Skin epidermis (tissue), 12 donors: Measurements from ENCODE around the gene PSMA7.

Experiments used
- H3K27ac ChIP-seq, 21 experiments: fragments of 200-600 bp; sonication (generic) in 11 of 21; one replicate each; pipeline ENCODE4 v1.5.0; 2020; ENCODE audit warnings: mild to moderate bottlenecking in 3 of 21, inconsistent platforms in 2 of 21, moderate library complexity in 2 of 21
- H3K4me3 ChIP-seq, 7 experiments: fragments of 200-600 bp; sonication (generic) in 2 of 7; one replicate each; pipeline ENCODE4 v1.5.0; 2020; ENCODE audit warnings: inconsistent platforms in 2 of 7, mild to moderate bottlenecking in 2 of 7, moderate library complexity in 1 of 7

The PSMA7 gene

DNA sequence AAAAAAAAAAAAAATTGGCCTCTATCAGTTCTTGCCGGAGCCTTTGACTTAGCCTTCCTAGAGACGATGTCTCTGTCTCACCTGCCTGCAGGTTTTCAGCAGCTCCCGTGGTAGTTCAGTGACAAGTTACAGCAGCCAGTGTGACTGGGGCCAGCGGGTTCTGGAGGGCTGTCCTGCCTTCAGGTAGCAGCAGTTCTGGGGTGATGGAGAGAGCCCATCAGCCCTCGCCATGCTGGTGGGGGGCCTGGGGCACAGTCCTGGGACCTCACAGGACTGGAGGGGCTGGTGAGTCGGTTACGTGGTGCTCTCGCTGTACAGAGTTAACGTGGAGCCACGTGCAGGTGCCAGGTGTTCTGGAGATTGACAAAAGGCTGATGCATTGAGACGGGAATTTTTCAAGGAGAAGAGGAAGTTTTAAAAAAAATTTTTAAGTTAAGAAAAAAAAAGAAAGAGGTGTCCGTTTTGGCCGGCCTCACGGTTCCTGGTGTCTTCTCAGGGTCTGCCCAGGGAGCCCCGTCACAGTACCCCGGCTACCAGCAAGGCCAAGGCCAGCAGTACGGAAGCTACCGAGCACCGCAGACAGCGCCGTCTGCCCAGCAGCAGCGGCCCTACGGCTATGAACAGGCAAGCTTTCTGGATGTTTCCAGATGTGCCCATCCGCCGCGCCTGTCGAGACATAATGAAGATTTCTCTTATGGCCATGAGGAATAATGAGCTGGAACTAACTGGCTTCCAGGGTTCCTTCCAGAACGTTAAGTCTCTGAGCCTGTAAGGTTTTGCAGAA, 31.0 kb upstream of the PSMA7 start:
- Histone ChIP-seq H3K27ac (no peak overlapping the region), H3K4me3 (no peak overlapping the region)

DNA sequence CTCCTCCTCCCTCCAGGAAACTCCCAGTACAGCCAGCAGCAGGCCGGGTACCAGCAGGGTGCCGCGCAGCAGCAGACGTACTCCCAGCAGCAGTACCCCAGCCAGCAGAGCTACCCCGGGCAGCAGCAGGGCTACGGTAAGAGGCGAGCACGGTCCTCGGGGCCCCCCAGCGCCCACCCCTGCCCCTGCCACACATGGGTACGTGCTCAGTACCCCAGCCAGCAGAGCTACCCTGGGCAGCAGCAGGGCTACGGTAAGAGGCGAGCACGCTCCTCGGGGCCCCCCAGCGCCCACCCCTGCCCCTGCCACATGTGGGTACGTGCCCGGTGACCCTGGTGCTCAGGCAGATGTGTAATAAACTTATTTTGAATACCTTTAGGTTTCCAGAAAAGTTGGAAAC, 29.5 kb upstream of the PSMA7 start:
- no peak overlapping the region for H3K4me3 ChIP-seq
- H3K27ac ChIP-seq = no peak overlapping the region

DNA sequence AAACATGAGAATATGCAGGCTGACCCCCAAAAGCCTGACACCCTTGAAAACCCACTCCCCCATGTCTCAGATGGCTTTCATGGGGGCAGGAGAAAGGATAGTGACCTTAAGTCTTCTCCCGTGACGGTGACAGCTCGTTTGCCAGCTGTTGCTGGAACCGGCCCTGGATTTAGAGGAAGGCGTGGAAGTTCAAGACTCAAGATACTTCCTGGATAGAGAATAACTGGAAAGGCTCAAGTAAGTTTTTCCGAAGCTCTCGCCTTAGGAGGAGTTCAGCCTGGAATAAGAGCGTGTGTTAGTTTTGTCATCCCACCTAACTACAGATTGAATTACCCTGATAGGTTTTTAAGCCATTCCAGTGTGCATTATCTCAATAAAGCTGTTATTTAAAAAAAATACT, 28.1 kb upstream of the PSMA7 start:
- no peak overlapping the region for H3K4me3 ChIP-seq
- H3K27ac ChIP-seq = no peak overlapping the region

DNA sequence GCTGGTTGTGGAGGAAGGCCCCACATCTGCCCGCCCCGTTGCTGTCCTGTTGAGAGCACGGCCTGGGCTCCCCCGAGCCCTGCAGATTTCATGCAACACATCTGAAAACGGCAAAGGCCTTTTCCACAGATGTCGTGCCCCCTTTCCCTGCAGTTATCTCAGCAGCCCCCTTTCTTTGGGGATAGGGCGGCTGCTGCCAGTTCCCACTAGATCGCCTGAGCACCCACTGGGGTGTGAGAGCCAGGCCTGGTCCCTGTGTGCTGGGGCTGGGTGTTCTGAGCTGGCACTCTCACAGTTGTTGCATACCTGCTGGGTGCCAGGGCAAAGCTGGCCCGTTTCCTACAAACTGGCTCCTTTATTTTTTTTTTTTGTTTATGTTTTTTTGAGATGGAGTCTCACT, 27.3 kb upstream of the PSMA7 start:
- Histone ChIP-seq H3K4me3 (no peak overlapping the region), H3K27ac (no peak overlapping the region)

DNA sequence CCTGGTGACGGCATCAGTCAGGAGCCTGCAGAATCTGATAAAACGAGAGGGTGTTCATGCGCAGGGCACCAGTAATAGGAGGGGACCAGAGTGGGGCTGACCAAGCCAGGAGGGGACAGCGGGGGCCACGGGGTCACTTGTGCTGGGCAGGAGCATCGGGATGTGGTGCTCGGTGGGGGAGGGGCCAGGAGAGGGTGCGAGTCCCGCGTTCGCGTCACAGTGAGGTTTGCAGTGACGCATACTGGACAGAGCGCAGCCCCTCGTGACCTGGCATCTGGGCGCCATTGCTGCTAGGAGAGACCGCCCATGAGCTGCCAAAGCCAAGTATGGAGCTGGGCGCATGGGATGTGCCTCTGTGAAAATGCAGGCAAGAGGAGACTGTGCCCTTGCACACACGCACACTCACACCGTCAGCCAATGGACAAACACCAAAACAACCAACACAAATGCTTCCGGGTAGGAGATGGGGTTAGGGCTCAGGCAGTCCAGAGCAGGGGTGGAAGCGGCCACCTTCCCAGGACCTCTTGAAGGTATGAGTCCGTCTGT, 25.8 kb upstream of the PSMA7 start:
- no peak overlapping the region for H3K27ac ChIP-seq

DNA sequence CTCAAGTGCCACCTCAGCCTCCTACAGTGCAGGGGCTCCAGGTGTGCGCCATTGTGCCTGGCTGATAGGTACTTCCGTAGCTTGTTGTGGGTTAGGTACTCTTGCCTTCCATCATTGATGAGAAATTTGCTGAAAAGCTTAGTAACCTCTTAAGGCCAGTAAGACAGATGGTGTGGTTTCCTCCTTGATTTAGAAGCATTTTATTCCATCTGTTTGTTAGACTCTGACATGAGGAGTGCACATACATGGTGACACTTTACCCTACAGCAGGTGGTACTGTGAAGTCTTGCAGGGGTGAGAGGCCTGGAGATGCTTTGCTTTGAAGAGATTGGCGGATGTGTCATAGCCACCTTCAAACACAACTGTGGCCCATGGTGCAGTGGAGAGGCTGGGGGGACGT, 24.9 kb upstream of the PSMA7 start:
- Histone ChIP-seq H3K4me3 (no peak overlapping the region), H3K27ac (no peak overlapping the region)

More for the DNA sequence above, 25.8 kb upstream of the PSMA7 start:
- H3K4me3 ChIP-seq = no peak overlapping the region

DNA sequence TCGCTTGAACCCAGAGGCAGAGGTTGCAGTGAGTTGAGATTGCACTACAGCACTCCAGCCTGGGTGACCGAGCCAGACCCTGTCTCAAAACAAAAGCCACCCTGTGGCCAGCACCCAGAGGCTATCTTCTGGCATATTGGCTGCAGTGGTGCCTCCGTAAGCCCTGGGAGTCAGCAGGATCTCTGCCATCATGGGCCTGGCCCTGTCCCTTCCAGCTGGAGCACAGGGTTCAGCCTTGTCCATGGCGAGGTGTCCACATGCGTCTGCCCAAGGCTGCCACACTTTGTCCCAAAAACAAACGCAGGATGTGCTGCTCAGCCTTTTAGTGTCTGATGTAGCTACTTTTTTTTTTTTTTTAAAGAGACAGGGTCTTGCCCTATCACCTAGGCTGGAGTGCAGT, 24.3 kb upstream of the PSMA7 start:
- H3K4me3 ChIP-seq = no peak overlapping the region
- H3K27ac ChIP-seq = no peak overlapping the region

DNA sequence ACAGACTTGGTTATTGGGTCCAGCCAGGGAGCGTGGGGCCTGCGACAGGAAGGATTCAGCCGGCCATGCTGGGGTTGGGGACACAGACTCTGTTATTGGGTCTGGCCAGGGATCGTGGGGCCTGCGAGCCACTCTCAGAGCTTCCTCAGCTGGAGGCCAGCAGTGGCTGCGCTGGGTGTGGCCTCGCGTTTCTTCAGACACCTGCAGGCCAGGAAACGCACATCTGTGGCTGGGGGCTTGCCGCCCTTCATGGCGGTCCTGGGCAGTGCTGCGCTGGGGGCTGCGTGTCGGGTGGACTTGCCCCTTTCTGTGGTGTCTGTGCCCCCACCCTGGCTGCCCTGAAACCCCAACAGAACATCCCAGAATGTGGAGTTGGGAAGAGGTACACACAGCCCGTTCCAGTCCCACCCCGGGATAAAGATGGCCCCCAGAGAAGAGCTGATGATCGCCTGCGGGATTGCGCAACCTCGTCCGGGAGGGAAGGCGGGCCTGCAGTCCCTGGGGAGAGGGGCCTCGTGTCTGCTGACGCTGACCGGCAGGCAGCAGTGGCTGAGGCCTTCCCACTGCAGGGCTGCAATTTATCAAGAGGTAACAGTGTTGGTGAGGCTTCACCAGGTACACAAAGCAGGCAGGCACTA, 22.7 kb upstream of the PSMA7 start:
- no peak overlapping the region for H3K27ac ChIP-seq
- H3K4me3 ChIP-seq = no peak overlapping the region

DNA sequence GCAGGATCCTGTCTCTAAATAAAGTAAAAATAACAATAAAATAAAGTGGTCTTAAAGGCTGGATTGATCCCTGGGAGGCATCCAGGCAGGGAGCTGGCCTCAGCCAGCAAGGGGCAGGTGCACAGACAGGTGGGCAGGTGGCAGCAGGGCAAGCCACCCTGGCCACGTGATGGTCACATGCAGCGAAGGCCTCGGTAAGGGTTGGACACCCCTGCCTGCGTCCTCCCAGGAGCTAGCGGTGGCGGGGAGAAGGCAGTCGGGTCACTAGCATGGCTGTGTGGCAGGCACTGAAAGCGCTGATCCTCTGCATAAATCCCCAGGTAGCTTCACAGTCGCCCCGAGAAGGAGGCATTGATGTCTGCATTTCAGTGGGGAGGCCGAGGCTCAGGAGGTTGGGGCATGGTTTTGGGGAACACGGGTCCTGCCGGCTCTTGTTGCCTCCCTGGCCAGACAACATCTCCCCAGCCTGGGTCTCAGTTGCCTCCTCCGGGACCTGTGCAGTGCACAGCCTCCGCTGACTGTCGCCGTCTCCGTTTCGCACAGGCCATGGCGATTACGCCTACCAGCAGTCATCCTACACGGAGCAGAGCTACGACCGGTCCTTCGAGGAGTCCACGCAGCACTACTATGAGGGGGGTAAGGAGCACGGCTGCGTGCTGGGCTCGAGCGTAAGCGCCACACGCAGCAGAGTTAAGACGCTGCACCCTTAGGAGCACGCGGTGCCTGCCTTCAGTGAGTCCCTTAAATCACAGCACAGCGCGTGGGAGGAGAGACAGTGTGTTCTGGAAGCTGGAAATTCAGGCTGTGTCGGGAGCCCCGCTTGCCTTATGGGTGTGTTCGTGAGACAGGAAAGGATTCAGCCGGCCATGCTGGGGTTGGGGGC, 21.9 kb upstream of the PSMA7 start:
- no peak overlapping the region for H3K4me3 ChIP-seq

DNA sequence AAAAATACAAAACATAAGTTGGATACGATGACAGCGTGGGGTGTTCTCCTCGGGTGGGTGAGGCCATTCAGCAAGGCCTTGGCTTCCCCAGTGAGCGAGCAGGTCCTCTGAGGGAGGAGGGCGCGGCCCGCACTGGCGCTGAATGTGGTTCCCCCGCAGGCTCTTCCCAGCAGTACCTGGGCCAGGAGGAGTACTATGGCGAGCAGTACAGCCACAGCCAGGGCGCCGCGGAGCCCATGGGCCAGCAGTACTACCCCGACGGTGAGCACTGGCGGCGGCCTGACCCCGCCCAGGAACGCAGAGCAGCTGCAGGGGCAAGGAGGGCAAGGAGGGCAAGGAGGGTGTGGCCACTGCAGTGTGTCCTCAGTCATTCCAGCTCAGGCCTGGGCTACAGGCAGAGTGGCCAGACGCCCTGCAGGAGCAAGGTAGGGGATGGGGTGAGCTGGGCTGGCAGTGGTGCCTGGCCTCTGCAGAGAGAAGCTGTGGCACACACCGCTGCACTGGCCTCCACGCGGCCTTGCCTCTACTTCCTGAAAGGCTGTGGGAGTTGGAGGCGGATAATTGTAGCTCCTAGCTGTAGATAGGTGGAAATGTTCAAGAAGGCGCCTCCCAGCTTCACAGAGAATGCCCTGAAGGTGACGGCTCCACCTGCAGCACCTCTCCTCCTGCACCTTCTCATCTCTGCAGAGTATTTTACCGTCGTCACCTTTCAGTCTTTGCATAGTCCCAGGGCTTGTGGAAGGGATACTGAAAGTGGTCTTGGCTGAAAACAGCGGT, 21.0 kb upstream of the PSMA7 start:
- peak overlapping the region in 1 of 21 experiments; percentile 54 for H3K27ac ChIP-seq
- no peak overlapping the region for H3K4me3 ChIP-seq

More for the DNA sequence above, 21.9 kb upstream of the PSMA7 start:
- H3K27ac ChIP-seq = no peak overlapping the region

DNA sequence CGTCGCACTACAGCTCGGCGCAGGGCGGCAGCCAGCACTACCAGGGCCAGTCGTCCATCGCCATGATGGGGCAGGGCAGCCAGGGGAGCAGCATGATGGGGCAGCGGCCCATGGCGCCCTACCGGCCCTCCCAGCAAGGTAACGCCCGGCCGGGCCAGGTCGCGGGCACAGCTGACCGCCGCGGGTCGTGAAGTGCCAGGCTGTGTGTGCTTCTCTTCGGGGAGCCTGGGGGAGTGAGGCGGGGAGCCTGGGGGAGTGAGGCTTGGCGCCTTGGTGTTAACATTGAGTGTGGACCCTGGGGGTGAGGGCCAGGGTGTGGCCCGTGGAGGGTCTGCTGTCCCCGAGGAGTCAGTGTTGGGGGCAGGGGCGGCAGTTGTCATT, 20.3 kb upstream of the PSMA7 start:
- Histone ChIP-seq H3K27ac (peak overlapping the region in 1 of 21 experiments; percentile 54), H3K4me3 (no peak overlapping the region)

DNA sequence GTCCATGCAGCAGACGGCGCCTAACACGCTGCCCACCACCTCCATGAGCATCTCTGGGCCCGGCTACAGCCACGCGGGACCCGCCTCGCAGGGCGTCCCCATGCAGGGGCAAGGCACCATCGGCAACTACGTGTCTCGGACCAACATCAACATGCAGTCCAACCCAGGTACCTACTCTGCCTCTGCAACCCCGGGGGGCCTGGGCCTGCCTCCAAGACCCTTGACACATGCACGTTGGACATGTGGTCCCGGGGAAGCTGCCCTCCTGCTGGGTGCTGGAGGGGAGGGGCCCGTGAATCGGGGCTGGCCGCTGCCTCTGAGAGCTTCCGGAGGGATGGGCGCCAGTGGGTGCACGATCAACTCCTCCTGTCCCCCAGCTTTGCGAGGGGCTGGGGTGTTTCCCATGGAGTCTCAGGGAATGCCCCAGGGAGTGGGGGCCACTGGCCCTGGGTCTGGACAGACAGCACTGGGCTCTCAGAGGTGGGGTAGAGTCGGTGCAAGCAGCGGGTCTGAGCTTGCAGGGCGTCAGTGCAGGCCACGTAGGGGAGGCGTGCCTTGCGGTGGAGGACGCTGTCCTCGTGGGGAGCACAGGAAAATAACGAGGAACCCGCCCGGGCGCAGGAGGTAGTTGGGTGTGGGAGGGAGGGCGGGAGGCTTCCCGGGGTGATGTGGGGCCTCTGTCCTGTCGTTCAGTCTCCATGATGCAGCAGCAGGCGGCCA, 19.7 kb upstream of the PSMA7 start:
- peak overlapping the region in 1 of 21 experiments; percentile 54 for H3K27ac ChIP-seq
- H3K4me3 ChIP-seq = no peak overlapping the region

DNA sequence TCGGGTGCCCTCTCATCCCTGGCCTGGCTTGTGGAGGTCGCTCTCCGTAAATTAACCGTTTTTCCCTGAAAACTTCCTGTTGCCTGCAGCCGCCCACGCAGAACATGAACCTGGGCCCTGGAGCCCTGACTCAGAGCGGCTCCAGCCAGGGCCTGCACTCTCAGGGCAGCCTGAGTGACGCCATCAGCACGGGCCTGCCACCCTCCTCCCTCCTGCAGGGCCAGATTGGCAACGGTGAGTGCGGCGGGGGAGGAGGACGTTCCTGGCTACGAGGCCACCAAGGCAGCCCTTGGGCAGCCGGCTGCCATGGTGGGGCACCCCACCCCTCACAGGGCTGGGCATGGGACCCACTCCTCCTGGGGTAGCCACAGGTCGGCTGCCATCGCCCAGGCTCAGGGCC, 18.2 kb upstream of the PSMA7 start:
- Histone ChIP-seq H3K4me3 (no peak overlapping the region), H3K27ac (peak overlapping the region in 2 of 21 experiments; percentile 17 to 69)

DNA sequence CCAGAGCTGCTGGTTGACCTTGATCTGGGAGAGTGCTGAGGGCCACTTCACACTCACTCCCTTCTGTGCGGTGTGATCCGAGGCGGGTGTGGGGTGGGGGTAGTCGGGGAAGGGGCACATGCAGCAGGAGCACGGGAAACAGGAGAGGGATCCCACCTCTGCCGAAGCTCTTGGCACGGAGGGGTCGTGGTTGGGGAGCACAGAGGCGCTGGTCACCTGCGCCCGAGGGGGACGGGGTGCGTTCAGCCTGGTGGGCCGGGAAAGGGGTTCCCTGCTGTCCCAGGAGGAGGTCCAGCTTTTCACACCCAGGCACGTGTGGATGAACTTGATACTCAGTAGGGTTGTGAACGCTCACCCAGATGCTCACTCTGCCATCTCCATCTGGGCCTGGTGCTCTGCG, 17.7 kb upstream of the PSMA7 start:
- no peak overlapping the region for H3K4me3 ChIP-seq
- peak overlapping the region in 1 of 21 experiments; percentile 69 for H3K27ac ChIP-seq

DNA sequence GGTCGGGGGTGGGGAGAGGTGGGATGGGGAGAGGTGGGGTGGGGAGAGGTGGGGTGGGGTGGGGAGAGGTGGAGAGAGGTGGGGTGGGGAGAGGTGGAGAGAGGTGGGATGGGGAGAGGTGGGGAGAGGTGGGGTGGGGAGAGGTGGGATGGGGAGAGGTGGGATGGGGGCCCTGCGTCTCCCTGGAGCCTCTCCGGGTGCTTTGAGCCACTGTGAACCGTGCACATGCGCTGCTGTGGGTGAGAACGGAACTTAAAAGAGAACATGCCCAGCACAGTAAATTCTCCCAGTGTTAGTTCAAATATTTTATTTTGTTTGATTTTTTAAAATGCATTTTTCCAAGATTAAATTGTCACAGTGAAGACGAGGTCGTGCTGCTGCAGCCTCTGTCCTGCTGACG, 17.1 kb upstream of the PSMA7 start:
- Histone ChIP-seq H3K4me3 (no peak overlapping the region), H3K27ac (no peak overlapping the region)

DNA sequence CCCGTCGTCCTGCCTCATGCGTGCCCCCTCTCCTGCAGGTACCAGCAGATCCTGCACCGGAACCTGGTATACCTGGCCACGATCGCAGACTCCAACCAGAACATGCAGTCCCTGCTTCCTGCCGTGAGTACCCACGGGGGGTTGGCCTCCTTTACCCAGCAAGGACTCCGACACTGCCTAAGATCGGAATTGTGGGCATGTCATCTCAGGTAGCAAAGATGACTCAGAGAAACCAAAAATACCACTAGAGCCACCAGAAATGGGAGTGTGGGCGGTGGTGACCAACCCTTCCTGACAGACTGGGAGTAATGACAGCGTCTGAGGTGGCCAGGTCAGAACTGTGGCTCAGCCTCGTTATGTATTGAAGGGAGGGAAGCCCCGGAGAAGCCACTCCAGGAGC, 16.6 kb upstream of the PSMA7 start:
- no peak overlapping the region for H3K4me3 ChIP-seq
- H3K27ac ChIP-seq = peak overlapping the region in 5 of 21 experiments; percentile 9 to 49 (median 32)

DNA sequence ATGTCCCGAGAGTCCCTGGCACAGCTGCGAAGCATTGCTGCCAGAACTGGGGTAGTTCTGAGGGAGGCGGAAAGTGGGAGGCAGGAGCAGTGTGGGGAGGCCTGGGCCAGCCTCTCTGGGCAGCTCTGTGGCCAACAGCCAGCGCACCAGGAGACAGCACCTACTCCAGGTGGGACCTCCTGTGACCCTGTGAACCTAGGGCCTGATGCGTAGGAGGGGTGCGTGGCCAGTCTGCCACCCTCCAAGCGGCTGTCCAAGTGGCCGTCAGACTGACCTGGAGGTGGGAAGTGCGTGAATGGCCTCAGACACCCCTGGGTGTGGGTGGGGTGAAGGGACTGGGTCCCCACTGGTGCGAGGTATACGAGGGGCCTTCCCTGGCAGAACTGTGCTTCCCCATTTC, 15.9 kb upstream of the PSMA7 start:
- no peak overlapping the region for H3K4me3 ChIP-seq
- peak overlapping the region in 3 of 21 experiments; percentile 9 to 48 (median 32) for H3K27ac ChIP-seq

DNA sequence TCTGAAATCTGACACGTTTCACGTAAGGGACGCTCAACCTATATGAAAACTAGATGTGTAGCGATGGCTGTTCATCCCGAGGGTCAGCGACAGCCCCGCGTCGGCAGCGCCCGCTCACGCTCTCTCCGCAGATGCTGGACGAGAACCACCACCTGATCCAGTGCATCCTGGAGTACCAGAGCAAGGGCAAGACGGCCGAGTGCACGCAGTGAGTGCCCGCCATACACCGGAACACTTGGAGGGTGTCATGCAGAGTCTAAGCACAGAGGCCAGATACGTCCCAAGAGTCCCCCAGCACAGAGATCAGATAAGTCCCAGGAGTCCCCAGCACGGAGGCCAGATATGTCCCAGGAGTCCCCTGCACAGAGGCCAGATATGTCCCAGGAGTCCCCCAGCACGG, 15.3 kb upstream of the PSMA7 start:
- H3K27ac ChIP-seq = no peak overlapping the region
- H3K4me3 ChIP-seq = no peak overlapping the region

DNA sequence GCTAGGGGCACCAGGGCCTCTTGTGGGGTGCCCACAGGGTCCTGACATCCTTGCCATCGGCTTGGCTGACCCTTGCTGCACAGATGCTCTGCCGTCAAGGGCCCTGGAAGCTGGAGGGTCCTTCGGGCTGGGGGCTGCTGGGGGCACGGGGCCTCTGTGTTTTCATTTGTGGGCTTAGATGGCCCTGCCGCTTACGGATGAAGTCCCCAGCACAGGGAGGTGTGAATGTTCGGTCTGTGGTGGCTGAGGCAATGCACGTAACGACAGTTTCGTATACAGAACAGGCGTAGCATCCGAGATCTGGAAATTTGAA, 14.8 kb upstream of the PSMA7 start:
- Histone ChIP-seq H3K4me3 (no peak overlapping the region), H3K27ac (no peak overlapping the region)
